Pancreas (tissue), 10 donors: ENCODE data around the gene NT5C. TPM values are rescaled to one million over a fixed set of nuclear protein-coding genes. Genes with fewer than 3 reads are reported as not detected.
A peak's percentile ranks its signal among the peaks of the same experiment; 100 is the strongest.

Source experiments
- ATAC-seq, 4 donors: fragments of 200-7000 bp; cut with Tn5 transposase; one replicate each; pipeline versions ENCODE4 v1.8.0 to v1.9.1; 2020; ENCODE audit warnings: mild to moderate bottlenecking in 4 of 4, moderate library complexity in 4 of 4
- DNase-seq, 6 donors: peaks; one replicate each; pipeline ENCODE4 v3.0.0-alpha.2; 2020
- FAIRE-seq: peaks from 2 replicates; lab custom pipeline; 2012; peaks lifted over from hg19 to GRCh38; lab: Jason Lieb, UNC
- H3K27ac ChIP-seq, 4 donors: fragments of 200-600 bp; sonication (generic); 1 replicate in 3 of 4; 2 replicates in 1 of 4; pipeline versions ENCODE4 v1.5.0 to v1.8.0; 2020
- H3K27me3 ChIP-seq, 4 donors: fragments of 200-600 bp; one replicate each; pipeline ENCODE4 v1.8.0; 2021
- H3K36me3 ChIP-seq, 3 donors: fragments of 200-600 bp; sonication (generic) in 1 of 3; one replicate each; pipeline versions ENCODE4 v1.5.0 to v1.8.0; 2020 to 2021
- H3K4me1 ChIP-seq, 3 donors: fragments of 200-600 bp; one replicate each; pipeline ENCODE4 v1.8.0; 2021
- H3K4me3 ChIP-seq, 4 donors: fragments of 200-600 bp; sonication (generic) in 2 of 4; one replicate each; pipeline versions ENCODE4 v1.5.0 to v1.8.0; 2020 to 2021
- H3K9me3 ChIP-seq, 4 donors: fragments of 200-600 bp; one replicate each; pipeline ENCODE4 v1.8.0; 2021
- CTCF ChIP-seq, 4 donors: fragments of 200-600 bp; sonication (generic) in 3 of 4; IDR thresholded peaks; one replicate each; pipeline versions ENCODE4 v1.5.0 to v1.8.0; 2021; ENCODE audit warnings: antibody characterized with exemption in 4 of 4
- WGBS, 2 donors: extraction: QIAGEN DNeasy Blood & Tissue Kit; methylation state at CpG; one replicate each; pipeline ENCODE4 v1.1.7; 2013; 5-methylcytosine and 5-hydroxymethylcytosine counted together
- intact Hi-C, 3 donors: fragments of 100-400 bp; cut with DNase I; formaldehyde crosslinking; loops; one replicate each; pipeline versions ENCODE4 v1.11.1 to v1.14.2; 2022
- polyA plus RNA-seq, 2 donors: library from polyadenylated mRNA; stranded (reverse); fragments of 200-250 nt; gene quantifications; one replicate each; pipeline ENCODE4 v1.2.3, GENCODE V29; 2013
- total RNA-seq, 6 donors: library from RNA; stranded (reverse); fragmentation: NEBNext Ultra II Directional in 4 of 6; extraction: Animal tissue kit (Norgen Biotek cat#: 25700) in 4 of 6; gene quantifications; one replicate each; pipeline versions ENCODE4 v1.2.1 to v1.2.4, GENCODE V29; 2021 to 2023
- donor health status: healthy with polysubstance abuse.
- donor health status: DM: no; HTN: no; CAD: no; lungs with moderate emphysema.
- donor health status: DM: no; HTN: no; CAD: no.
- donor health status: control.
- donor health status: control.
- donor health status: Bipolar disorder and iron deficiency.
- donor health status: DM: yes; HTN: yes; CAD: no.
- donor health status: DM: no; HTN: no; CAD: no.
- donor health status: DM: no; HTN: no; CAD: no.
- donor health status: DM: yes; HTN: yes; CAD: no.

NT5C gene
- total and polyA plus RNA-seq, 8 donors: 14.4 to 76.3 (median 21.8) TPM

- Histone ChIP-seq H3K27me3 (no peaks in the 10 kb centered on the region), H3K9me3 (no peaks in the 10 kb centered on the region), H3K36me3 (no peaks in the 10 kb centered on the region), H3K4me1 (peaks cover 0 to 12% (median 0%) of the 10 kb centered on the region in 3 donors), H3K27ac (no peak overlapping the region), H3K4me3 (no peak overlapping the region)
- ATAC-seq: no peak
- WGBS, 2 donors: 92 to 95% methylated on average over 8 of the region's 8 CpGs
- no peak for DNase-seq
- intact Hi-C loops: loop anchor here in 1 of 3 donors (10.0 kb wide), 1 partner anchor 48 kb away; no protein-coding TSS in a partner anchor
- no peak for TF ChIP-seq CTCF (IDR thresholded peaks at IDR 0.05)
- FAIRE-seq: no peak
Measured at GRCh38 chr17:75126954-75127353, 4.6 kb downstream of the NT5C start.

- Histone ChIP-seq H3K4me1 (peaks cover 0 to 12% (median 0%) of the 10 kb centered on the region in 3 donors), H3K4me3 (no peak overlapping the region), H3K9me3 (no peaks in the 10 kb centered on the region), H3K27ac (no peak overlapping the region), H3K36me3 (no peaks in the 10 kb centered on the region), H3K27me3 (no peaks in the 10 kb centered on the region)
- 63% methylated on average over 3 of the region's 3 CpGs for WGBS, 2 donors
- no peak for ATAC-seq
- TF ChIP-seq CTCF (IDR thresholded peaks at IDR 0.05): no peak
- no peak for DNase-seq
- intact Hi-C loops: loop anchor here in 1 of 3 donors (10.0 kb wide), 1 partner anchor 49 kb away; no protein-coding TSS in a partner anchor
- FAIRE-seq: no peak
Measured at GRCh38 chr17:75125984-75126383, 5.6 kb downstream of the NT5C start.

- FAIRE-seq (no peak), DNase-seq (no peak), ATAC-seq (no peak)
- intact Hi-C loops: loop anchor here in 1 of 3 donors (10.0 kb wide), 1 partner anchor 50 kb away; no protein-coding TSS in a partner anchor
- no peak overlapping the region for H3K27ac ChIP-seq
- no peak overlapping the region for H3K4me3 ChIP-seq
- no peaks in the 10 kb centered on the region for H3K36me3 ChIP-seq
- H3K9me3 ChIP-seq: no peaks in the 10 kb centered on the region
- H3K27me3 ChIP-seq: no peaks in the 10 kb centered on the region
- H3K4me1 ChIP-seq: peaks cover 0 to 8% (median 0%) of the 10 kb centered on the region in 3 donors
- TF ChIP-seq CTCF (IDR thresholded peaks at IDR 0.05): no peak
- 93% methylated on average over 4 of the region's 4 CpGs for WGBS, 2 donors
Measured at GRCh38 chr17:75124819-75125162, 6.8 kb downstream of the NT5C start.

- peak overlapping the region in 1 of 4 donors; percentile 27 for H3K27ac ChIP-seq
- ATAC-seq (peak; percentile 59 to 90 (median 84)), FAIRE-seq (no peak), DNase-seq (peak in 4 of 6 donors; percentile 19 to 58 (median 56))
- no peak overlapping the region for H3K4me3 ChIP-seq
- no peaks in the 10 kb centered on the region for H3K27me3 ChIP-seq
- no peaks in the 10 kb centered on the region for H3K36me3 ChIP-seq
- H3K4me1 ChIP-seq: peaks cover 0 to 8% (median 0%) of the 10 kb centered on the region in 3 donors
- 81 to 82% methylated on average over 19 of the region's 19 CpGs for whole genome bisulfite sequencing, 2 donors
- no peak for TF ChIP-seq CTCF (IDR thresholded peaks at IDR 0.05)
- no peaks in the 10 kb centered on the region for H3K9me3 ChIP-seq
- intact Hi-C loops: loop anchor here in 1 of 3 donors (10.0 kb wide), 1 partner anchor 51 kb away; no protein-coding TSS in a partner anchor
Measured at GRCh38 chr17:75124041-75124818, 7.3 kb downstream of the NT5C start.

GRCh38 chr17:75118307-75118706 lies 13.2 kb downstream of the NT5C start:
- no peaks in the 10 kb centered on the region for H3K27me3 ChIP-seq
- no peak overlapping the region for H3K4me3 ChIP-seq
- H3K9me3 ChIP-seq: no peaks in the 10 kb centered on the region
- WGBS, 2 donors: 91 to 93% methylated on average over 14 of the region's 14 CpGs
- ATAC-seq (no peak), FAIRE-seq (no peak), DNase-seq (no peak)
- intact Hi-C loops: loop anchor here in 1 of 3 donors (10.0 kb wide), 1 partner anchor 66 kb away; the partner anchor contains the start of gene SUMO2
- no peaks in the 10 kb centered on the region for H3K4me1 ChIP-seq
- TF ChIP-seq CTCF (IDR thresholded peaks at IDR 0.05): no peak
- no peaks in the 10 kb centered on the region for H3K36me3 ChIP-seq
- H3K27ac ChIP-seq: no peak overlapping the region
